Transverse colon (tissue), 4 donors: Measurements from ENCODE around the gene TEX50.

Experiments used
- EP300 ChIP-seq: sonication (generic); formaldehyde crosslinking; IDR thresholded peaks from one replicate; pipeline ENCODE4 v1.6.1; 2017; ENCODE audit warnings: antibody characterized with exemption, low read depth
- POLR2A ChIP-seq: fragments of 450-650 bp; IDR thresholded peaks from one replicate; pipeline ENCODE4 v1.6.1; 2016; ENCODE audit warnings: antibody characterized with exemption, mild to moderate bottlenecking, moderate library complexity
- POLR2AphosphoS5 ChIP-seq, 3 donors: sonication (generic); formaldehyde crosslinking; IDR thresholded peaks; one replicate each; pipeline ENCODE4 v1.6.1; 2016; ENCODE audit warnings: antibody characterized with exemption in 3 of 3
- TF ChIP-seq, protein P1 (sequence below), 5 experiments: fragments of 200-600 bp in 3 of 5; fragments of 450-650 bp in 2 of 5; sonication (generic) in 3 of 5; IDR thresholded peaks; 1 replicate in 2 of 5; 2 replicates in 3 of 5; pipeline ENCODE4 v1.5.1; 2016 to 2017; ENCODE audit warnings: antibody characterized with exemption in 5 of 5, inconsistent platforms in 3 of 5, mild to moderate bottlenecking in 2 of 5, moderate library complexity in 1 of 5

DNA sequence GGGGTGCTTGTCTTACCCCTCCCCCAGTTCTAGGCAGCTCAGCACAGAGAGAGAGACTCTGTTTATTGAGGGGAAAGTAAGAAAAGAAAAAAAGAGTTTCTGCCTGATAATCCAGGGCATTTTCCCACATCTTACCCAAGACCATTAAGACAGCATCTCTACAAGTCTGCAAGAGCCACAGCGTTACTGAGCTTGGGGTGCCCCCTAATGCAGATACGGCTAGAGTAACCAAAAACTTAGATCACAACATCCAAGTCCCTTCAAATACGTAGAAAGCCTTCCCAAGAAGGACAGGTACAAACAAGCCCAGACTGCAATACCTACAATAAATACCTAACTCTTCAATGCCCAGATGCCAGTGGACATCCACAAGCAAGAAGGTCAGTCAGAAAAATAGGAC lies 6.2 kb upstream of the TEX50 start:
- TF ChIP-seq POLR2AphosphoS5 (IDR thresholded peaks at IDR 0.05) (no peak), POLR2A (no peak), EP300 (no peak)
- TF ChIP-seq, protein P1, sequence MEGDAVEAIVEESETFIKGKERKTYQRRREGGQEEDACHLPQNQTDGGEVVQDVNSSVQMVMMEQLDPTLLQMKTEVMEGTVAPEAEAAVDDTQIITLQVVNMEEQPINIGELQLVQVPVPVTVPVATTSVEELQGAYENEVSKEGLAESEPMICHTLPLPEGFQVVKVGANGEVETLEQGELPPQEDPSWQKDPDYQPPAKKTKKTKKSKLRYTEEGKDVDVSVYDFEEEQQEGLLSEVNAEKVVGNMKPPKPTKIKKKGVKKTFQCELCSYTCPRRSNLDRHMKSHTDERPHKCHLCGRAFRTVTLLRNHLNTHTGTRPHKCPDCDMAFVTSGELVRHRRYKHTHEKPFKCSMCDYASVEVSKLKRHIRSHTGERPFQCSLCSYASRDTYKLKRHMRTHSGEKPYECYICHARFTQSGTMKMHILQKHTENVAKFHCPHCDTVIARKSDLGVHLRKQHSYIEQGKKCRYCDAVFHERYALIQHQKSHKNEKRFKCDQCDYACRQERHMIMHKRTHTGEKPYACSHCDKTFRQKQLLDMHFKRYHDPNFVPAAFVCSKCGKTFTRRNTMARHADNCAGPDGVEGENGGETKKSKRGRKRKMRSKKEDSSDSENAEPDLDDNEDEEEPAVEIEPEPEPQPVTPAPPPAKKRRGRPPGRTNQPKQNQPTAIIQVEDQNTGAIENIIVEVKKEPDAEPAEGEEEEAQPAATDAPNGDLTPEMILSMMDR (IDR thresholded peaks at IDR 0.05): no peak
